ENCODE measurements around the gene AUTS2. TPM values are rescaled to one million over a fixed set of nuclear protein-coding genes. Genes with fewer than 3 reads are reported as not detected.

The AUTS2 gene
- total RNA-seq, 1 experiment from 2014 or later = 4.6 TPM

- DNase-seq (ENCODE audit: low read depth) = no peak
These were observed 86.4 kb downstream of the AUTS2 start for GRCh38 chr7:69684369-69685292.

- DNase-seq (ENCODE audit: low read depth) = no peak
These were observed 87.0 kb downstream of the AUTS2 start for GRCh38 chr7:69685293-69685631.

- DNase-seq (ENCODE audit: low read depth) = no peak
These were observed 88.1 kb downstream of the AUTS2 start for GRCh38 chr7:69686366-69686765.

DNA sequence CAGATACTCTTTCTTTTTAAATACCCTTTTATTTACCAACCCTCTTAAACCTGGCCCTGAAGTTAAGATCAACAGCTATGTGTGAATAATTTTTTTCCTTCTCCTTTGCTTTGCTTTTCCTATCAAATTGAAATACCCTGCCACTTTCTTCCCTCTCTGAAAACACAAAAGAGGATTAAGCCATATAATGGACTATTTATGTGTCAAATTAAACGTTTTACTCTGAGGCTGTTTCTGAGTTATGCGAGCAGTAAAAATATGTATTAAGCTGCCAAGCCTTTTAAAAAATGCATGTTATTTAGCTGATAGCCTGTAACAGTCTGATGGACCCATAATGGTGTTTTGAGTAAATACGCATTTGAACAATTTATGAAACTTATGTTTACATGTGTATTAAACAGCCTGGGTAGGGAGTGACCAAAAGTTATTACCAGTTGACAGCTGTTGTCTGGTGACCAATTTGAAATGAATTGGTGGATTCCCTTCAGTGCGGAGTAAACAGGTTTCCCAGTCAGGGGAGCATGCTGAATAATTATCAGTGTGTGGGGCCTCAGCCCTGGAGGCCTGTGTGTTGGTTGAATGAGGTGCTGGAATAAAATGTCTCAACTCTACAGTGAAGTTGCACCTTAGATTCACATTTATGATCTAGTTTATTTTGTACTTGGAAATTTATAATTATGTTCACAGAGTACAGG lies 89.6 kb downstream of the AUTS2 start:
- no peak for DNase-seq (ENCODE audit: low read depth)

DNA sequence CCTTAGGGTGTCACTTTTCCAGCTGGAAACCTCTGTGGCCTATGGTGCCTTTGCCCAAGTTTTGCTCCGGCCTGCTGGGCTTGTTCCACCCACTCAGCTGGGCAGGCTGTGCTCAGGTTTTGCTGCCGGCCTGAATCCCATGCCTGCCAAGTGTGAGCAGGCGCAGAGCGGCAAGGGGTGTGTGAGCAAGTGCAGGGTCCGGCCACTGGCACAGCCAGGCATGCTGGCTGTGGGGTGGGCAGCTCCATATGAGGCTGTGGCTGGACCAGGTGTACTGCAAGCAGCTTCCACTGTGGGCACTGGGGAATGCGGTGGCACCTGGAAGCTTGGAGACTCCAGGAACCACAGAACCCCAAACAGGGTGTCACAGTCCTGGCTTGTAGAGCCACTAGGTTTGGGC lies 92.1 kb downstream of the AUTS2 start:
- DNase-seq (ENCODE audit: low read depth) = no peak

- no peak for DNase-seq (ENCODE audit: low read depth)
These were observed 93.1 kb downstream of the AUTS2 start for GRCh38 chr7:69691327-69691726.

DNA sequence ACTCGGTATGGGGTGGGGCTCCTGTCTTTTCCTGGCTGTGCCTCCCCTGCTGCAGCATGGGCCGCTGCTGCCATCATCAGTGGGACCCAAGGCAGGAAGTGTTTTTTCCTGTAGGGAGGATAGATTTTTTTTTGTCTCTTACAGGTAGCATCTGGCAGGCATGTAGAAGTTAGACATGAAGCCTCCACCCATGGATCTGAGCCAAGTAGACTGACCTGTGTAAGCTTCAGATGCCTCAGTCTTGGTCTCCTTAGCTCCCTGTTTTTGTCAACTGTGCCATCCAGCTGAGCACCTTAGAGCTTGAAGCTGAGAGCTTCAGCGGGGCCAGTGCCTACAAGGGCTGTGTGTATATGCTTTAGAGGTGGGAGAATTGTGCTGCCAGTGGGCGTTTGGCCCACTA lies 93.5 kb downstream of the AUTS2 start:
- DNase-seq (ENCODE audit: low read depth) = no peak

- no peak for DNase-seq (ENCODE audit: low read depth)
These were observed 94.3 kb downstream of the AUTS2 start for GRCh38 chr7:69692611-69693010.

DNA sequence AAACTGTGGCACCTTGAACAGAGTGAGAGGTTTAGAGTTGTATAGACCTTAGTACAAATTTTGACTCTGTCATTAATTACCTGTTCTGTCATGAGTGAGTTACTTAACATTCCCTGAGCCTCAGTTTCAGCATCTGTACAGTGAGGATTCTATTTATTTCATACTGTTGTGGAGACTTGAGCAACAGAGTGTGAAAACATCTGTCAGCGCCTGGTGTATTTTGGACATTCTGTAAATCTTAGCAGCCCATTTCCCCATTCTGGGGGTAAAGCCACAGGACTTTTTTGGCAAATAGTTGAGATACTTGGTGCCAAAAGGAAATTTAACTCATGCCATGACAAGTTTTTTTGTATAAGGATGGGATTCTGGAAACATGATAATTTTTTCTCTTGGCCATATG lies 94.8 kb downstream of the AUTS2 start:
- DNase-seq (ENCODE audit: low read depth) = no peak

DNA sequence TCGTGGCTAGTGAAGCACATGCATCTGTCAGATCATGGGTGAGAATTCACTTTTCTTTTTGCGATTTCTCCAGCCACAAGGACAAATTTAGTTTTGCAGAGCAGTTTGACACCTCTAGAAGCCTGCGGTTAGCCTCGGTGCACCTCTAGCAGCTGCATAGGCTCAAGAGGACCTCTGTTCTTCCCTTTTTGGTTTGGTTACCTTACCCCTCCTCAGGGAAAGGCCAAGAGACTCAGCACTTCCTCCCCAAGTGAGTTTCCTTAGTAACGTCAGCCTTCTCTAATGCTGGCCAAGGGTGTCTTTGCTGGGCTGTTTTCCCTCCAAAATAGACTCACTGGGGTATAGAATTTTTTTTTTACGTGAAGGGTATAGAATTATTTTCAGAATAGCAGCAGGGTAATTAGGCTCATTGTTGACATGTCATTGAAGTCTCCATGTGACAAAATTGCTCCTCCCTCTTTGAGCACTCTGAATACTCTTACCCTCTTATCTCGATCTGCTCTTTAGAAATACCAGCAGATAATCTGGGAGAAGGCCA lies 97.8 kb downstream of the AUTS2 start:
- DNase-seq (ENCODE audit: low read depth) = no peak

GRCh38 chr7:69696686-69697685 lies 98.7 kb downstream of the AUTS2 start:
- no peak for DNase-seq (ENCODE audit: low read depth)

DNA sequence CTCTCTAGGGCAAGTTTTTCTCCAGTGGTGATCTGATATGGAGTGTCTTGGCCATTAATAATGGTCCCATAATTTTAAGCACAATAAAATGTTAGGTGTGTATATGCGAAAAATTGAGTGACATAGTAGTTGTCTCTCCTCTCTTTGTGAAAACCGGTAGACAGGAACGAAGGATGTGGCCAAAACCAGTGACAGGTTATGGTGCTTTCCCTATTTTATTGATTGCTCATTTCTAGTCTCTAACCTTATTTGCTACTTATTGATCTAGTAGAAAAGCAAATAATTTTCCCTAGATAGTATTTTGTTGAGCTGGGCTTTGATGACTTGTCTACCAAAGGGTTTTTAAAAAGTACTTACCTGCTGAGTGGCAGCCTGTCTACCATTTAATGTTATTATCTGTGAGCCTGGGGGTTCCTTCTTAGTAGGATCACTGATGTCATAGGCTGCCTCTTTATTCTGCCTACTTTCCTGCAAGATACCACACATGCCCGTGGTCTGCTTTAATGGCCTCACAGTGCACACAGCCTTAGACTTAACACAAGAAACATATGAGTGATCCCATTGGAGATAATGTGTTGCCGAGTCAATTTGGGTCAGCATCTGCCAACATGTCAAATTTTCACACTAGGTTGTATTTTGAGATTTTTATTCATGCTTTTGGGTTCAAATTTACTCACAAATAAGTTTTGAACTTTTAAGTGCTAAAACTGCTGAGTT lies 100.0 kb downstream of the AUTS2 start:
- no peak for DNase-seq (ENCODE audit: low read depth)

DNA sequence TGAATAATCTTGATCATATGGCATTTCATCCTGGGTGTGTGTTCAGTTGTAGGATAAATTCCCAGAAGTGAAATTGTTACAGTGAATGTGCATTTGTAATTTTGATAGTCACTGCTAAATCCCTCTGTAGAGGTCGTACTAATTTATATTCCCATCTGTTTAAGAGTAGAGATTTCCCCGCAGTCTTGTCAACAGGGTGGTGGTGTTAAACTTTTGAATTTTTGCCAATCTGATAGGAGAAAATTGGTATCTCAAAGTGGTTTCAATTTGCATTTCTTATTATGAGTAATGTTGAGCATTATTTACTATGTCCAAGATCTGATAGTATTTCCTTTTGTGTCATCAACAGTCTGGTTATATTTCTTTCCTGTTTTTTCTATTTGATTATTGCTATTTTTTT lies 101.7 kb downstream of the AUTS2 start:
- no peak for DNase-seq (ENCODE audit: low read depth)

- DNase-seq (ENCODE audit: low read depth) = no peak
These were observed 102.1 kb downstream of the AUTS2 start for GRCh38 chr7:69700331-69700730.

- DNase-seq (ENCODE audit: low read depth) = no peak
These were observed 103.0 kb downstream of the AUTS2 start for GRCh38 chr7:69701288-69701687.

GRCh38 chr7:69702357-69702756 lies 104.1 kb downstream of the AUTS2 start:
- DNase-seq (ENCODE audit: low read depth) = no peak

DNA sequence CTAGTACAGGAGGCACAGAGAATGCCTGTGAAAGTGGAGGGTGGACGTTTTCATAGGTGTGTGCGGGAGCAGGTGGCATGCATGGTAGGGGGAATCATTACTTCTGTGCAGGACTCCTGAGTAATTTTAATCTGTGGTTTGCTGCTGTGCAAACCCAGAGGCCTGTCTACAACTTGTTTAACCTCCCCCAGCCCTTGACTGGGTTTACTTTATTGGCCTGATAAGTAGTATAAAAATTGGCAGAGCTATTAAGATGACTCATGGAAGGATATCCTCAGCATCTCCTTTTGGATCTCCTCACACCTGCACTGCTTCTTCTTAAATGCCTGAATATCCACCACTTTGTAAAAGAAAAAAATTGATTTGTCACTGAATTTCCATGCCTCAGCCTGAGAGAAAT lies 104.8 kb downstream of the AUTS2 start:
- DNase-seq (ENCODE audit: low read depth) = no peak

- DNase-seq (ENCODE audit: low read depth) = no peak
These were observed 107.8 kb downstream of the AUTS2 start for GRCh38 chr7:69706070-69706469.

DNA sequence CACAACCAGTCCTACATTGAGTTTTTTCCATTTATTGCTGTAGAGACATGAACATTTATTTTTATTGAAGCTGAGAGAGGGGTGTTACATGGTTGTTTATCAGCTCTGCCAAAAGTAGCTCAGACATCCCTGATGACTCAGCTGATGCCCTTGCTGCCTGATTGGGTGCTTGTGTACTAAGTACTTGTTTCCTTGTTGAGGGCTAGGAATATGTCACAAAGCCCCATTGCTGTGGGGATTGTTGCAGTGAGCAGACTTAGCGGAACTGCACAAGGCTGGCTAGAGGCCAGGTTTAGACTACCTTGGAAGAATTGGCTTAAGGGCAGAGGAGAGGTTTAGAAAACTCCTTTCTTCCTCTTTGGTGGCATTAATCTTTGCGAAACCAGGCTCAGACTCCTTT lies 110.6 kb downstream of the AUTS2 start:
- no peak for DNase-seq (ENCODE audit: low read depth)

DNA sequence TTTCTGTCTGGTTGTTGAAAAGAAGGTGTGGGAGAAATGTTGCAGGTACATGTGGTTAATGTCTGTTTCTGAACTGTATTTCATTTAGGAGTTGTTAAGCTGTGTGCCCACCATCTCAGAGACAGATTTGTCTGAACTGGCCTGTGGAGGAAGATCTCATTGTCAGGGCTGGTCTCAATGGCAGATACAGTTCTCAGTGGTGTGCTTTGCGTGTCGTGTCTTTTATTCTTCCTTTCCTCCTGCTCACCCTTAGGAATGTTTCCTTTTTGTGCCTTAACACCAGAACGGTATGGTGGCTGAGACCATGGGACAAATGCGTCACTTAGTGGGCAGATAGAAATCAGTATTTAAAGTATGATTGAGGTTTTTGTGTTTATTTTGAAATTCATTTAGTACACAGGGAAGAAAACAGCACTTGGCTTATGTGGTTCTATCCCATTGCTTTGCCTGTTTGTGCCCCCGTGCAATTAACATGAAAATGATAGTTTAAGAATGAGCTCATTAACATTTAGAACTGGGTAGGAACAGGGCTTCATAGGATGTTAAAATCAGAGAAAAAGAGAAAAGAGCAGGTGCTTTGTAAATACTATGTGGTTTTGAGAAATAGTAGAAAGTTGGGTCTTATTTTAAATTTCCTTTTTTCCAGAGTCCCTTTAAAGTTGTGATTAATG lies 112.6 kb downstream of the AUTS2 start:
- DNase-seq (ENCODE audit: low read depth) = no peak

All from HT1080 (cell line).